K562 (cell line): ENCODE data around the gene ARL14EP. TPM values are rescaled to one million over a fixed set of nuclear protein-coding genes. Genes with fewer than 3 reads are reported as not detected.

ENCODE experiments used
- FIP1L1 ChIP-seq: fragments of 200-400 bp; formaldehyde crosslinking; IDR thresholded peaks from 2 replicates; pipeline ENCODE4 v1.6.1; 2018; ENCODE audit warnings: mild to moderate bottlenecking, low read depth, low read length; ENCODE audit not compliant: poor library complexity, severe bottlenecking
- KDM5B ChIP-seq: fragments of 200-600 bp; sonication (generic); IDR thresholded peaks from 2 replicates; pipeline ENCODE4 v1.6.1; 2012; ENCODE audit warnings: low read depth, mild to moderate bottlenecking, moderate library complexity, low read length, control low read depth, inconsistent platforms; ENCODE audit not compliant: insufficient replicate concordance
- L3MBTL2 ChIP-seq: fragments of 450-650 bp; IDR thresholded peaks from 2 replicates; pipeline ENCODE4 v1.6.1; 2016; ENCODE audit warnings: mild to moderate bottlenecking, moderate library complexity
- MAX ChIP-seq: sonication (generic); formaldehyde crosslinking; IDR thresholded peaks from 2 replicates; pipeline ENCODE4 v1.9.0; 2022; ENCODE audit warnings: mild to moderate bottlenecking, missing genetic modification reagents
- MYC ChIP-seq, 2 experiments: fragments of 250-450 bp in 1 of 2; sonication (Bioruptor Pico) in 1 of 2; IDR thresholded peaks; 2 replicates each; pipeline versions ENCODE4 v1.5.1 to v1.6.1; 2012 to 2021; ENCODE audit warnings: low read depth in 2 of 2, borderline replicate concordance in 1 of 2, improper control_type of control experiment in 1 of 2, low read length in 1 of 2, mild to moderate bottlenecking in 1 of 2, moderate library complexity in 1 of 2
- NCOA1 ChIP-seq: fragments of 450-650 bp; IDR thresholded peaks from 2 replicates; pipeline ENCODE4 v1.6.1; 2016; ENCODE audit warnings: low read depth
- NEUROD1 ChIP-seq: fragments of 150-350 bp; IDR thresholded peaks from 2 replicates; pipeline ENCODE4 v1.6.1; 2014; ENCODE audit warnings: borderline replicate concordance, low read length, low read depth; ENCODE audit not compliant: partially characterized antibody
- RERE ChIP-seq: sonication (generic); formaldehyde crosslinking; IDR thresholded peaks from 2 replicates; pipeline ENCODE4 v1.8.0; 2023; ENCODE audit warnings: missing genetic modification reagents, mild to moderate bottlenecking, borderline replicate concordance
- TEAD1 ChIP-seq, 2 experiments: fragments of 450-650 bp in 1 of 2; sonication (generic) in 1 of 2; formaldehyde crosslinking; IDR thresholded peaks; 2 replicates each; pipeline versions ENCODE4 v1.4.0 to v1.8.0; 2020 to 2022; ENCODE audit warnings: mild to moderate bottlenecking in 2 of 2, missing genetic modification reagents in 1 of 2
- THRA ChIP-seq: fragments of 450-650 bp; IDR thresholded peaks from 2 replicates; pipeline ENCODE4 v1.6.1; 2017; ENCODE audit warnings: mild to moderate bottlenecking, moderate library complexity
- UBTF ChIP-seq, 2 experiments: IDR thresholded peaks; 2 replicates each; pipeline ENCODE4 v1.6.1; 2012; ENCODE audit warnings: improper control_type of control experiment in 2 of 2, low read depth in 2 of 2, low read length in 2 of 2, borderline replicate concordance in 1 of 2
- polyA plus RNA-seq, 8 experiments: library from polyadenylated mRNA; depleted of rRNA in 4 of 8; stranded (reverse) in 5 of 8; unstranded in 3 of 8; fragments of >200 nt; fragmentation: Nextera tagmentation in 2 of 8; fragmentation: Illumina TruSeq in 1 of 8; extraction: Ambion mirVana in 2 of 8; extraction: Trizol in 1 of 8; gene quantifications; 2 replicates each; pipeline versions ENCODE4 v1.2.1 to v1.2.3, GENCODE V29; 2011 to 2014; ENCODE audit warnings: inconsistent platforms in 1 of 8, missing spikeins in 1 of 8
- total RNA-seq, 7 experiments: library from RNA; depleted of rRNA in 6 of 7; stranded (reverse); fragments of >200 nt in 6 of 7; fragmentation: Illumina TruSeq in 2 of 7; extraction: Trizol in 2 of 7; gene quantifications; 2 replicates each; pipeline versions ENCODE4 v1.2.1 to v1.2.3, GENCODE V29; 2011 to 2021; ENCODE audit warnings: low replicate concordance in 1 of 7

ARL14EP gene
- total and polyA plus RNA-seq, 9 of the 15 experiments (the other 6 are each of a cell fraction or from before 2014, with no cell fraction given): 11.4 to 42.7 (median 25.9) TPM

- TF ChIP-seq UBTF (IDR thresholded peaks at IDR 0.05; ENCODE audit: borderline replicate concordance in 1 of 2, low read depth in 2 of 2, low read length in 2 of 2) (peak in 1 of 2 experiments; percentile 62; a peak in 2 of 4 replicates), THRA (no peak), MAX (peak; percentile 99), RERE (no peak), NEUROD1 (no peak), FIP1L1 (peak; percentile 61), MYC (IDR thresholded peaks at IDR 0.05; ENCODE audit: low read depth, low read length) (peak; percentile 78), MYC (CRISPR knock-in tag; IDR thresholded peaks at IDR 0.05; ENCODE audit: borderline replicate concordance, low read depth) (peak; percentile 54; the same call in 1 of the 2 replicates), L3MBTL2 (peak; percentile 92), TEAD1 (CRISPR knock-in tag; IDR thresholded peaks at IDR 0.05) (no peak), NCOA1 (no peak), KDM5B (peak; percentile 92)
Measured at GRCh38 chr11:30322826-30323710, at the start of gene ARL14EP (continued).
